ENCODE data around the gene HRH2.
"Not testable (repeated sequence)": the region's sequence is repeated elsewhere in the genome, so short reads cannot be mapped to it uniquely, and the experiment has no call there.

The HRH2 gene, protein sequence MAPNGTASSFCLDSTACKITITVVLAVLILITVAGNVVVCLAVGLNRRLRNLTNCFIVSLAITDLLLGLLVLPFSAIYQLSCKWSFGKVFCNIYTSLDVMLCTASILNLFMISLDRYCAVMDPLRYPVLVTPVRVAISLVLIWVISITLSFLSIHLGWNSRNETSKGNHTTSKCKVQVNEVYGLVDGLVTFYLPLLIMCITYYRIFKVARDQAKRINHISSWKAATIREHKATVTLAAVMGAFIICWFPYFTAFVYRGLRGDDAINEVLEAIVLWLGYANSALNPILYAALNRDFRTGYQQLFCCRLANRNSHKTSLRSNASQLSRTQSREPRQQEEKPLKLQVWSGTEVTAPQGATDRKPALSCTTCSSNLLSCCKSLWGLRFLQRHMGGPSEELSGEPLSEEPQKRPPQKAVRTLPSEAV

DNA sequence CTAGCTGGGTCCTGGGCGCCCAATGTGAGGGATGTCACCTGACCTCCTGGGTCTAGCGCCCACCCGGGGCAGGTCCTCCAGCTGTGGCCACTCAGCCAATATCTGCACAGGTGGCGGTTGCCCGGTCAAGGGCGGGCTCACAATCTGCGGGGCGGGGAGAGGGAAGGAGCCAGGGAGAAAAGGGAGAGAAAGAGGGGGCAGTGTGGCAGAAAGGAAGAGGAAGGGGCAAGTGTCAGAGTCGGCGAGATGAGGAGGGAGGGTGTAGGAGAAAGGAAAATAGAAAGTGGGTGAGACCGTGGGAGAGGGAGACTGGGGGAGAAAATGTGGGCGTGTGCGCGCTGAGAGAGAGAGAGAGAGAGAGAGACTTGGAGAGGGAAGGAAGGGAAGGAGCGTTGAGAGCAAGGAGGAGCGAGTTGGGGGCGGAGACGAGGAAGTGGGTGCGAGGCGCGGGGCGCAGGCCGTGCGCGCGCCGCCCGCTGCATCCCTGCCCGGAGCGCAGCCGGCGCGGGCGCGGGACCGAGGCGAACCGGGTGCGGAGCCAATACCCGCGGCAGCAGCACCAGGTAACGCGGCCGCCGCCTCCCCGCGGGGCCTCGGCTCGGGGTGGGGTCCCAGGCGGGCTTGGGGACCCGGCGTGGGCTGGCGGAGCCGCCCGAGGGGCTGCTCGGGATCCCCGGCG is at the start of gene HRH2:
TSS of gene HRH2 (plus strand) at position 479 of the 679 bp plus-strand sequence. CDS start 25,163 bp downstream, outside the sequence.
- FAIRE-seq = no peak

DNA sequence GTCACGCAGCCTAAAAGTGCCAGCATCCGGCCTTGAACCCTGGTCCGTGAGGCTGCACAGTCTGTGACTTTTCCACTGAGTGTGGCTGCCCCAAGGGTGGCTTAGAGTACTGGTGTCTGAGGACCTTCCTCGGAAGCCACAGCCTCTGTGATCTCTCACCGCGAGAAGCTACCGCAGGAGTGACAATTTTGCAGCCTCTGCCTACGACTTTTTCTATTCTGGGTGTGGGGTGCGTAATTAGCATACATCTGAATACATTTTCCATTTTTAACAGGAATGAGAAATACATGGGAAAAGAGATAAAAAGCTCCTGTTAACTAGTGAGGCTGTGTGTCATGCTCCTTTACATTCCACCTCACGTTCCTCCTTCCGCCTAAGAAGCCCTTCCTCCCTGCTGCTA is 48.3 kb upstream of the HRH2 start:
- FAIRE-seq = no peak

DNA sequence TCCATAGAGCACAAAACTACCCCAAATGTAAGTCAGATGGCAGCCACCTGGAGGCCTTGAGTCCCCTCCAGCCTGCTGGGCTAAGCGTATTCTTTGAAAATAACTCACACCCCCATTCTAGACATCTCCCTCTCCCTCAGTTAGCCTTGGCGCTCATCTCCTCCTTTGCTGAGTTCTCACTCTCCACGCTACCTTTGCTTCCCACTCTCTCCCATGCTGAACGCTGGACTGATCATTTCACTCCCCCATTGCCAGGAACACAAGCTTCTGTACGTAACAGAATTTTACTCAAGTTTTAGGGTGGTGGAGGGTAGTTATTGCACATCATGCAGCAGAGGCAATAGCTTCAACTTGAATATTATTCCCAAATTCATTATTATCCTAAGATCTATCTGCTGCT is 47.5 kb upstream of the HRH2 start:
- FAIRE-seq = no peak

DNA sequence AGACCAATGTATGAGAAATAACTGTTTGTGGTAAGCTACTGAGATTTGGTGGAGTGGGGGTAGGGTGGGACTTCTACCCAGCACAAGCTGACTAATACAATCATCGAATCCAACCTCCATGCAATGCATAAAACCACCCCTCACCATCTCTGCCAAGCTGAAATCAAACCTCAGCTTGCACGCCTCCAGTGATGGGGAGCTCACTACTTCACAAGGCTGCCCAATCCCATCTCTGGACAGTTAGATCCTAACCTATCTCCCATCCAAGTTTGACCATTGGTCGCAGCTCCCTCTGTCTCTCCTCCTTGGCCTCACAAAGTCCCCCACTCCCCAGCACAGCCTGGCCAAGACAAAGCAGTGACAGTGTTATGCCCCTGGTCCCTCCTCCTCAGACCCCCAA is 47.0 kb upstream of the HRH2 start:
- no peak for FAIRE-seq

DNA sequence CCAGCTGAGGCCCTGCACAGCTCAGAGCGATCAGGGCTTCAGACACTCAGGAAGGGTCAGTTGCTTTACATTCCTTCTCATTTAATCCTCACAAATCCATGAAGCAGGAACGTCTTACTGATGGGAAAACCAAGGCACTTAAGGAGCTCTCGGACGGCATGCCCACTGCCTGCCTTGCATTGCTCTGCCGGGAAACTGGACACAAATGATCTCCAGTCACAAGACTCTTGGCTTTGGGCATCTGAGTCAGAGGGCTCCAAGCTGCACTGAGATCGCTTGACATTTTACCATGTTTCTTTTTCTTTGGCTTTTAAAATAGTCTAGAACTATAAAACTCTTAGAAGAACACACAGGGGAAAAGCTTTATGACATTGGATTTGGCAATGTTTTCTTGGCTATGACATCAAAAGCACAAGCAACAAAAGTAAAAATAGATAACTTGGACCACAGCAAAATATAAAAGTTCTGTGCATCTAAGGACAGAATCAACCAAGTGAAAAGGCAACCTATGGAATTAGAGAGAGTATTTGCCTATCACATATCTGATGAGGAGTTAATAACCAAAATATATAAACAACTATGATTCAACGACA is 43.6 kb upstream of the HRH2 start:
- no peak for FAIRE-seq

DNA sequence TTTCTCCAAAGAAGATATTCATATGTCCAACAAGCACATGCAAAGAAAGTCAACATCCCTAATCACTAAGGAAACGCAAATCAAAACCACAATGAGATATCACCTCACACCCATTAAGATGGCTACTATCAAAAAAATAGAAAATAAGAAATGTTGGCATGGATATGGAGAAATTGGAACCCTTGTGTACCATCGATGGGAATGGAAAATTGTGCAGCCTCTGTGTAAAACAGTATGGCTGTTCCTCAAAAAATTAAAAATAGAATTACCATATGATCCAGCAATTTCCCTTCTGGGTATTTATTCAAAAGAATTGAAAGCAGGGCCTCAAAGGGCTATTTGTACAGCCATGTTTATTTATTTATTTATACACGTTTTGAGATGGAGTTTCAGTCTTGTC is 43.0 kb upstream of the HRH2 start:
- FAIRE-seq = no peak

DNA sequence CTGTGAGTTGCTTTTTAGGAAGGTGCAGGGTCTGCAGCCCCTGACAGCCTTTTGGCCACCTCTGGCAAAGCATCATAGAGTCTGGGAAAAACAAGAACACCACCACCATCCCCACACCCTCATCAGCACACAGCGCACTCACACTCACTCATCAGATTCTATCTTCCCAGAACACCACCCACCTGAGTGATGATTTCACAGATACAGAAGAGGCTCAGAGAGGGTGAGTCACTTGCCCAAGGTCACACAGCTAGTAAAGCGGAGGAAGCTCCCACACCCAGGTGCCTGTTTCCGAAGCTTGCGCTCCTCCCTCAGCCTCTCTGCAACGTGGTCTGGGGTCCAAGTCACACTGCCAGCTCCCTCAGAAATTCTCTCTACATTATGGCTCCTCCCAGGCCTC is 41.8 kb upstream of the HRH2 start:
- FAIRE-seq = no peak

DNA sequence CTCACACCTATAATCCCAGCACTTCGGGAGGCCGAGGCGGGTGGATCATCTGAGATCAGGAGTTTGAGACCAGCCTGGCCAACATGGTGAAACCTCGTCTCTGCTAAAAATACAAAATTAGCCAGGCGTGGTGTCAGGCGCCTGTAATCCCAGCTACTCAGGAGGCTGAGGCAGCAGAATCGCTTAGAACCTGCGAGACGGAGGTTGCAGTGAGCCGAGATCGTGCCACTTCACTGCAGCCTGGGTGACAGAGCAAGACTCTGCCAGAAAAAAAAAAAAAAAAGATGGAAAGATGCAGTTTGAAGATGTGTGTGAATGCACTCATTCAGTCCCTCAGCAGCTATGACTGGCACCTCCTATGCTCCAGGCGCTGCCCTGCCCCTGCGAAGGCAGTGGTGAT is 41.3 kb upstream of the HRH2 start:
- not testable (repeated sequence) for FAIRE-seq

DNA sequence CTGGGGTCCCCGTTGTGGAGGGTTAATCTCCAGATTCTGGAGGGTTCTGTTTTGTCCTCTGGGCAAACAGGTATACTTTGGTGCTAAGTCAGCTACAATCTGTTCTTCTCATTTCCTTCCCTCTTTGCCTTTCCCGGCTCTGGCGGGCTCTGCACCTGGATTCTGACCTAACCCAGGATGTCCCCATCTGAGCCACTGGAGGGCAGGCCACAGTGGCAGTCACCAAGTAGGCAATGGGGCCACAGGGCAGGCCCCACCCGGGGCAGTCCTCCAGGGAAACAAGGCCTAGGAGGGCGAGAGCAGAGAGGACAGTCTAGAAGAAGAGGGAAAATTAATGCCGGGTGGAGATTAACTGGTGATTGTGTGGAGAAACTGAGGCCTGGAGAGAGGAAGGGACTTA is 40.4 kb upstream of the HRH2 start:
- FAIRE-seq = no peak

DNA sequence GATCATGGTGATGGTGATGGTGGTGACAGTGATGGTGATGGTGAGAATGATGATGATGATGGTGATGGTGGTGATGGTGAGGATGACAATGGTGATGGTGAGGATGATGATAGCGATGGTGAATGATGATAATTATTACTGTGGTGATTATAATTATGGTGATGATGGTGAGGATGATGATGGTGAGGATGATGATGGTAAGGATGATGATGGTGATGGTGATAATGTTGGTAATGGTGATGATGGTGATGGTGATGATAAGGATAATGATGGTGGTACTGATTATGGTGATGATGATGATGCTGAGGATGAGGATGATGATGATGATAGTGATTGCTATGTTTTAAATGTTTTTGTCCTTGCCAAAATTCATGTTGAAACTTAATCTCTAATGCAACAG is 37.3 kb upstream of the HRH2 start:
- no peak for FAIRE-seq

DNA sequence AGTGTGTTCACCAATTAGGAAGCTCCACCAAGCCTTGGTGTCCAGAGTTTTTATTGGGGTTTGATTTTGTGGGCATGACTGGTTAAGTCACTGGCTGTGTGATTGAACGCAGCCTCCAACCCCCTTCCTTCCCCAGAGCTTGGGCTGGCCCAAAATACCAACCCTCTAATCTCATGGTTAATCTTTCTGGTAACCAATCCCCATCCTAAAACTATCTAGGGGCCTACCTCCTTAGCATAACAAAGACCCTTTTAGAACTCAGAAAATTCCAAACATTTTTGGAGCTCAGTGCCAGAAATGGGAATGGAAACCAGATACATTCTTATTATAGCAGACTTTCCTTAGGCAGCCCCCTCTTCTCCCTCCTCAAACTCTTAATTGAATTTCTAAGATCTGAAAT is 35.9 kb upstream of the HRH2 start:
- FAIRE-seq = no peak

DNA sequence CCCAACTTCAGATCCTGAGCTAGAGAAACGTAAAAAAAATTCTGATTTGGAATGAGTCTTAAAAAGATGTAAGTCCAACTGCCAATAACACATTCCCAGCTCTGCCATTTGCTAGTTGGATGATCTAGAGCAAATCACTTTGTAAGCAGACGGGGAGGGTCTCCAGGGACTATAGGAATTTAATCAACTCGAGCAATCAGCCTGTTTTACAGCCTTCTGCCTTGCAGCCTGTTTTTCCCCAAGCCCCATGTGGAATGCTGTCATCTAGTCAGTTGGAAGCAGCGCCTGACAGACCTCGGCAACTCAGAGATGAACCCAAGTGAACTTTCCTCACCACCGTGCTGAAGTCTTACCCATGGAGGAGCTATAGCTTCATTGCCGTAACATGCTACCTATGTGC is 34.8 kb upstream of the HRH2 start:
- no peak for FAIRE-seq

DNA sequence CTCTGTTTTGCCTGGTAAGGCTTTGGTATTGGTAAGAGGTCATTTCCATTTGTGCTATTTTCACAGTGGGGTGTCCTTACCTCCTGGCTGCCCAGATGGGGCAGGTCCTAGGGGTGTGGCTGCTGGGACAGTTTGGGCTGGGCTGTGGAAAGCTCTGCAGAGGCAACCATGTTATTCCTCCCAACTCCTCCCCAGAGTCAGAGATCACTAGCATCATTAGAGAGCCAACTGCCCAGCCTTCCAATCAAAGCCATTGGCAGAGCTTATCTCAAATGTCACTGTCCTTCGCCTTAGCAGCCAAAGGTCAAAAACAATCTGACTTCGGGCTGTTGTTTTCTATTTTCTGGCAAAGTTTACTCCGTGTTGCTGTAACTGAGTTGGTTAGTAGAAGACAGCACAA is 33.6 kb upstream of the HRH2 start:
- no peak for FAIRE-seq

DNA sequence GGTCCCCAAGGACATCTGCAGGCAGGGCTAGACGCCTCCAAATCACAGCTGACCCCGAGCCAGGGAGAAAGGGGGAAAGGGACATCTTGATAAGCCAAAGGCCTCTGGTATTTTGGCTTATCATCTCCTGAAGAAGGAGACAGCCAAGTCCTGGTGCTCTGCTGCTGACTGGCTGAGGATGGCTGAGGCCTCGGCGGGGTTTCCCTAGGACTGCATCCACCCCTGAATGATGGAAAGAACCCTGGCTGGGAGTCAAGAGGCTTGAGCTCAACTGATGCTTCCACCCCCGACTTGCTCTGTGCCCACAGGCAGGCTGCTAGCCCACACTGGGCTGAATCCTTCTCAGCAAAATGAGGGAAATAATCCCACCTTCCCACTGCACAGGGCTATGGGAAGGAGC is 30.9 kb upstream of the HRH2 start:
- no peak for FAIRE-seq

DNA sequence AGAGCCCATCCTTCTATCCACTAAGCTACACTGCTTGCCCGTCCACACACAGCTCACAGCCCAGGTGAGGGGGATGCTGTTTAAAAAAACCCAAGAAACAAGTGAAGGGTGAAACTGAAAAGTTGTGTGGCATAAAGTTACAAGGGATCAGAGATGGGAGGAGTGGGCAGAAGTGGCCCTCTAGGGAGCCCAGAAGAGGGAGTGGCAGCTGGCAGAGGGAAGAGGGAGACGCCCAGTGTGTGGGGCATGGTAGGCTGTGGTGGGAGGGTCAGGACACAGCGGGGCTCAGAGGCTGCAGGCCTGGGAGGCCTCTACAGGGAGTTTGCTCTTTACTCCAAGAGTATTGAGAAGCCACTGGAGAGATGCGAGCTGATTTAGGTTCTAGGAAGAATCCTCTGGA is 30.1 kb upstream of the HRH2 start:
- no peak for FAIRE-seq

DNA sequence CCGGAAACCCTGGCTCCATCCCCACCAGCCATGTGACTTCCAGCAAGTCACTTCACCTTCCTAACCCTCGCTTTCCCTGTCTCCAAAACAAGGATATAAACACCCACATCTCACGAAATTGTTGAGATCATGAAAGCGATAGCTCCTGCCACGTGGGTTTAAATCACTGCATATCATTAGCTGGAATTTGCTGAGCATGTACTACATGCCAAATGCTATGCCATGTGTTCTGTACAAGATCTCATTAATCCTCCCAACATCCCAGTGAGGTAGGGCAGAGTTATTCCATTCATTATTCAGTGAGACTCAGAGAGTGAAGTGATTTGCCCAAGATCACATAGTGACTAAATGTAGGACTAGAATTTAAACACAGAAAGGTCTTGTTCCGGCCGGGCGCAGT is 29.2 kb upstream of the HRH2 start:
- no peak for FAIRE-seq

DNA sequence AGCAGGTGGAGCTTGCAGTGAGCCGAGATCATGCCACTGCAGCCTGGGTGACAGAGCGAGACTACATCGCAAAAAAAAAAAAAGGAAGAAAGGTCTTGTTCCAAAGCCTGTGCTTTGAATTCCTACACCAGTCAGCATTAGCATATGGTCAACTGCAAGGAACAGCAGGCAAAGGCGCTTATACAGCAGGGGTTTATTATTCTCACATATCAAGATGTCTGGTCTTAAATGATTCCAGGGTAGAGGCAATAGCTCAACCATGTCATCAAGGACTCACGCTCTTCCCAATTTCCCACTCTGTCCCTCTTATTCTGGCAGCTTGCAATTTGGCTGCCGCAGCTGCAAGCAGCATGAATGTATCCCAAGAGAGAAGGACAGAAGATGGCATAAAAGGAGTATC is 28.6 kb upstream of the HRH2 start:
- FAIRE-seq = no peak

DNA sequence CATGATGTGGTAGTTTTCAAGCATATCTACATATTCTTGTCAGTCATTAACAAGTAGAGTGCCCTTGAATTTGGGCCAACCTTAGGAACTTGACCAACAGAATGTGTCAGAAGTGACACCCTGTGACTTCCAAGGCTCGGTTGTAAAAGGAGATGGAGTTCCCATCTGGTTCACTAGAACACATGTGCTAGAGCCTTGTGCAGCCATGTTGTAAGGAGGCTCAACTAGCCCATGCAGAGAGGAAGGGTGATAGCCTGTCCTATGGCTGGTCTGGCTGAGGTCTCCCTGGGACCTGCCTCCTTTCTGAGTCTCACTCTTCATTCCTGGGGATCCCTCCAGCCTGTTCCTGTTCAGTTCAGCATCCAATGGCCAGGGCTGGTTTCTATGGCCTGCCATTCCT is 28.1 kb upstream of the HRH2 start:
- FAIRE-seq = no peak

DNA sequence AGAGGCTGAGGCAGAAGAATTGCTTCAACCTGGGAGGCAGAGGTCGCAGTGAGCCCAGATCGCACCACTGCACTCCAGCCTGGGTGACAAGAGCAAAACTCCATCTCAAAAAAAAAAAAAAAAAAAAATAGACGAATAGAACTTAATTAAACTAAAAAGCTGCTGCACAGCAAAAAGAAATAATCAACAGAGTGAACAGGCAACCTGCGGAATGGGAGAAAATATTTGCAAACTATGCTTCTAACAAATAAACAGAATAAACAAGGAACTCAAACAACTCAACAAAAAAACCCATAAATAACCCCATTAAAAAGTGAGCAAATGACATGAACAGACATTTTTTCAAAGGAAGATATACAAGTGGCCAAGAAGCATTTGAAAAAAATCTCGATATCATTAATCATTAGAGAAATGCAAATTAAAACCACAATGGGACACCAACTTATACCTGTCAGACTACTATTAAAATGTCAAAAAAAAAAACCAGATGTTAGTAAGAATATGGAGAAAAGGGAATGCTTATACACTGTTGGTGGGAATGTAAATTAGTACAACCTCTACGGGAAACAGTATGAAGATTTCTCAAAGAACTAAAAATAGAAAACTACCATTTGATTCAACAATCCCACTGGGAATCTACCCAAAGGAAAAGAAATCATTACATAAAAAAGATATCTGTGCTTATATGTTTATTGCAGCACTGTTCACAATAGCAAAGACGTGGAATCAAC is 21.9 kb upstream of the HRH2 start:
- no peak for FAIRE-seq

DNA sequence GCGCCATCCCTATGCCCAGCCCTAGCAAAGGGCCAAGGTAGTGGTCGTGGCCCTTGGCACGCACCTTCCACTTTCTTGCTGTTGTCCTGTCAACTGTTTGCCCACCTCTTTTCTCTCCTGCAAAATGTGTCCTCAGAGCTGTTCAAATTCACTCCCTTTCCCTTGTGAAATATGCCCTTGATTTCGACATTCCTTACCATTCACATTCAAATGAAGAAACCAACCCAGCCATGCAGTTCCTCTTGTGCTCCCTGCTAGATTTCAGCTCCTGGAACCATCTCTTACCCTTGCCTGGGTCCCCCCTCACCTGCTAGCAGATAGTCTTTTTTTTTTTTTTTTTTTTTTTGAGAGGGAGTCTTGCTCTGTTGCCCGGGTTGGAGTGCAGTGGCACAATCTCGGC is 19.6 kb upstream of the HRH2 start:
- FAIRE-seq = no peak

DNA sequence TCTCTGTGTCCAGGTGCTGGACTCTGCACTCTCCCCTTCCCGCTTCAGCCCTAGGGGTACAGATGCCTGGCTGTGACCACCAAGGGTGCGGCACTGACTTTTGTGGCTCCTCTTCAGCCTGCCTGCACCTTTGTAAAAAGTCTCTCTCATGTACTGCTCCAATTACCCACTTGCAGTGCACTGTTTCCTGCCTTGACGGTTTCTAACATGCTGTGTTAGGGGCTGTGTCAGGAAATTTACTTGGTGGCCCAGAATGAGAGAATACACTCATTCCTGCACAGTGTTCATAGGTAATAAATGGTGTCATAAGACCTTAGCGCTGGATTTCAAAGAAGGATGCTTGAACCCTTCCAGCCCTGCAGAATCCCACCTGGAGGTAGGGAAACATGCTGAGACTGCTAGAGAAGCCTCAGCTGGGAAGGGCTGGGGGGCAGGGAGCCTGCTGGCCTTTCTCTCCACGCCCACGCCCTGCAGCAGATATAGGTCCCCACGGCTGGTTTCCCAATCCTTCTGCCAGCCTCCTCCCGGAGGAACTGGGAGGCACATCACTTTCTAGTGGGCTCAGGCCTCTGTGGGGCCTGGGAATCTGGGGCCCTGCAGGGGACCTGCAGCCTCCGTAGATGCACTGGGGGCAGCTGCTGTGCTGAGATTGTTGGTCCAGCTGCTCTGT is 17.6 kb upstream of the HRH2 start:
- FAIRE-seq = no peak

DNA sequence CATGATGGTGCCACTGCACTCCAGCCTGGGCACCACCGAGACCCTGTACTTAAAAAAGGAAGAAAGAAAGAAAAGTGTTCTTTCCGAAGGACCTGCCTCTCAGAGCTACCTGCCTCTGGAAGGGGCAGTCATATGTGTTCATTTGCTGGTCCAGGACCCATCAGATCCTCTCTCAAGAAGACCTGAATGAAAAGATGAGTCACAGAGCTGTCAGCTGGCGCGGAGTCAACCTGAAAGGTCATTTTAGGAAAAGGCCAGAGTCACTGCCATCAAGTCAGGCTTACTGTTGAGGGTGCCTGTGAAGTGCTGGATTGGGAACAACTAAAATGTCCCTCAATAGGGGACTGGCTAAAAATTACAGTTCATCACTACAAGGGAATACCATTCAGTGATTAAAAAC is 14.9 kb upstream of the HRH2 start:
- no peak for FAIRE-seq

DNA sequence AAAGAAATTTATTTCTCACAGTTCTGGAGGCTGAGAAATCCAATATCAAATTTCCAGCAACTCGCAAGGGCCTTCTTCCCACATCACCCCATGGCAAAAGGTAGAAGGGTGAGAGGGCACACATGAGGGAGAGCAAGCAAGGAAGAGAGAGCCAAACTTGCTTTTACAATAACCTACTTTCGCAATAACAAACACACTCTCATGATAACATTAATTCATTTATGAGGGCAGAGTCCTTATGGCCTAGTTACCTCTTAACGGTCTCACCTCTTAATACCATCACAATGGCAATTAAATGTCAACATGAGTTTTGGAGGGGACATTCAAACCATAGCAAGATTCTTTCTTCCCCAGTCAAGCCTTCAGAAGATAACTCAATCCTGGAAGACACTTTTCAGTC is 11.6 kb upstream of the HRH2 start:
- FAIRE-seq = no peak
